T-cell (primary cell): Measurements from ENCODE around the gene GCLC. TPM values are rescaled to one million over a fixed set of nuclear protein-coding genes. Genes with fewer than 3 reads are reported as not detected.
"Not testable (repeated sequence)": the region's sequence is repeated elsewhere in the genome, so short reads cannot be mapped to it uniquely, and the experiment has no call there.

Experiments used
- ATAC-seq, 4 experiments: fragments of 200-7000 bp in 3 of 4; fragments of 150-1000 bp in 1 of 4; cut with Tn5 transposase; replicated peaks in 1 of 4; 1 replicate in 3 of 4; 2 replicates in 1 of 4; pipeline ENCODE4 v1.10.0; 2021; ENCODE audit warnings: moderate library complexity in 3 of 4, mild to moderate bottlenecking in 2 of 4, moderate number of reproducible peaks in 1 of 4
- CTCF ChIA-PET, 2 donors: fragments of 300-600 bp; sonication (Branson Sonifier 250); formaldehyde crosslinking; loops; one replicate each; lab custom pipeline; 2022; ENCODE audit warnings: antibody characterized with exemption in 2 of 2; lab: Charles Lee
- POLR2A ChIA-PET, 2 donors: fragments of 300-600 bp; sonication (Branson Sonifier 250); formaldehyde crosslinking; loops; one replicate each; lab custom pipeline; 2022; ENCODE audit warnings: antibody characterized with exemption in 2 of 2; lab: Charles Lee
- DNase-seq, 35 experiments: peaks; one replicate each; pipeline versions ENCODE4 v3.0.0 to v3.0.0-alpha.2; 2013 to 2023
- H3K27ac ChIP-seq: one replicate; pipeline ENCODE4 v1.5.1; 2013; ENCODE audit warnings: low read length
- H3K27me3 ChIP-seq, 2 experiments: replicated peaks in 1 of 2; 1 replicate in 1 of 2; 2 replicates in 1 of 2; pipeline versions ENCODE4 v1.6.1 to v1.7.0; 2013; ENCODE audit warnings: low read length in 1 of 2, mixed read lengths in 1 of 2; ENCODE audit not compliant: control insufficient read depth in 2 of 2, insufficient read depth in 2 of 2; ENCODE audit errors: extremely low read depth in 1 of 2
- H3K36me3 ChIP-seq, 2 donors: 1 replicate in 1 of 2; 2 replicates in 1 of 2; pipeline versions ENCODE4 v1.6.1 to v1.7.0; 2013; ENCODE audit warnings: low read length in 1 of 2; ENCODE audit not compliant: control insufficient read depth in 2 of 2, insufficient read depth in 1 of 2; ENCODE audit errors: extremely low read depth in 1 of 2
- H3K4me1 ChIP-seq, 2 experiments: 1 replicate in 1 of 2; 2 replicates in 1 of 2; pipeline versions ENCODE4 v1.6.1 to v1.7.0; 2013; ENCODE audit warnings: low read length in 2 of 2, mixed read lengths in 1 of 2; ENCODE audit not compliant: insufficient read depth in 2 of 2, control insufficient read depth in 1 of 2; ENCODE audit errors: extremely low read depth in 1 of 2
- H3K4me3 ChIP-seq, 2 donors: 1 replicate in 1 of 2; 2 replicates in 1 of 2; pipeline versions ENCODE4 v1.5.1 to v1.7.0; 2013; ENCODE audit warnings: mild to moderate bottlenecking in 2 of 2, low read length in 1 of 2, moderate library complexity in 1 of 2; ENCODE audit not compliant: control insufficient read depth in 1 of 2; ENCODE audit errors: extremely low read depth in 1 of 2
- H3K9me3 ChIP-seq: 2 replicates; pipeline ENCODE4 v1.7.0; 2013
- H3K27ac Mint-ChIP-seq, 2 donors: one replicate each; pipeline ENCODE4 v1.8.0; 2020 to 2021; ENCODE audit warnings: mild to moderate bottlenecking in 2 of 2, mixed read lengths in 2 of 2
- H3K27me3 Mint-ChIP-seq, 2 donors: one replicate each; pipeline ENCODE4 v1.8.0; 2021 to 2022; ENCODE audit warnings: mixed read lengths in 2 of 2
- H3K36me3 Mint-ChIP-seq: one replicate; pipeline ENCODE4 v1.8.0; 2021; ENCODE audit warnings: mixed read lengths
- H3K4me1 Mint-ChIP-seq, 3 donors: one replicate each; pipeline ENCODE4 v1.8.0; 2020 to 2022; ENCODE audit warnings: mixed read lengths in 3 of 3, mild to moderate bottlenecking in 1 of 3
- H3K4me3 Mint-ChIP-seq, 3 donors: one replicate each; pipeline ENCODE4 v1.8.0; 2020 to 2022; ENCODE audit warnings: mild to moderate bottlenecking in 3 of 3, mixed read lengths in 3 of 3, moderate library complexity in 3 of 3
- H3K9me3 Mint-ChIP-seq, 3 donors: one replicate each; pipeline ENCODE4 v1.8.0; 2020 to 2022; ENCODE audit warnings: mixed read lengths in 3 of 3
- WGBS: methylation state at CpG from one replicate; pipeline ENCODE4 v1.1.5; 2013; ENCODE audit warnings: missing lambda C conversion rate; ENCODE audit not compliant: insufficient coverage; 5-methylcytosine and 5-hydroxymethylcytosine counted together
- total RNA-seq, 35 experiments: library from RNA in 6 of 35; stranded (reverse) in 6 of 35; fragments of 120-200 nt in 1 of 35; gene quantifications; one replicate each; pipeline versions ENCODE4 v1.2.1 to v1.2.4 and lab custom pipeline; 2013 to 2026

The GCLC gene
- total RNA-seq, 5 donors from 2014 or later (not counting 1 experiment from before 2014, with no cell fraction given) = 25.2 to 38.2 (median 33.6) TPM

DNA sequence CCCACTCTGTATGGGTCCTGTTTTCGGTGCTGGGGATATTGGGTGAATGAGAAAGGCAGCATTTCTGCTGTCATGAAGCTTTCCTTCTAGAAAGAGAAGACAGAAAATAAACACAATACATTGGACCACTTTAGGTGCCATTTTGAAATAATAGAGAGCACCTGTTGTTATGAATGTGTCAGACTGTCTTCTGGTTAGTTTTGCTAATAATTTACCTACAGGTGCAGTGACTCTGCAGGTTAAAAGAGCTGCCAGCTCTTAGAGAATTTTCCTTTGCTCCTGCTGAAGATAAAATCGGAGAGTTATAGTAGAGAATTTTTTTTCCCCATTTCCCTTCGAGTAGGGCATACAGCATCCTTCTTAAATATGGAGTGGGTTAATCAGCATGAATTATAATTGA is 21.9 kb upstream of the GCLC start:
- Histone ChIP-seq H3K36me3 (no peaks in the 10 kb centered on the region), H3K4me1 (no peaks in the 10 kb centered on the region), H3K27me3 (no peaks in the 10 kb centered on the region), H3K4me3 (no peak overlapping the region), H3K27ac (no peak overlapping the region), H3K9me3 (no peaks in the 10 kb centered on the region)
- ATAC-seq (no peak), DNase-seq (no peak)
- Mint-ChIP-seq H3K36me3 (no peaks in the 10 kb centered on the region), H3K4me1 (no peaks in the 10 kb centered on the region), H3K27me3 (peaks cover 9 to 25% of the 10 kb centered on the region in 2 donors), H3K9me3 (no peaks in the 10 kb centered on the region), H3K4me3 (no peak overlapping the region), H3K27ac (no peak overlapping the region)
- ChIA-PET CTCF (interaction anchor here in 1 of 2 donors (0.7 kb wide), 1 partner anchor 23 kb away, joined by 3 read pairs; no protein-coding TSS in a partner anchor), POLR2A (interaction anchor here (0.6 kb wide), 2 partner anchors 329 to 1239 kb away, joined by 6 to 8 read pairs; no protein-coding TSS in a partner anchor)
- no CpG with 5 or more reads among the region's 3 CpGs for WGBS

GRCh38 chr6:53565886-53566285 is 21.0 kb upstream of the GCLC start:
- Histone ChIP-seq H3K4me1 (no peaks in the 10 kb centered on the region), H3K9me3 (no peaks in the 10 kb centered on the region), H3K27me3 (no peaks in the 10 kb centered on the region), H3K36me3 (no peaks in the 10 kb centered on the region), H3K27ac (no peak overlapping the region), H3K4me3 (no peak overlapping the region)
- ATAC-seq = no peak
- Mint-ChIP-seq H3K9me3 (no peaks in the 10 kb centered on the region), H3K4me1 (no peaks in the 10 kb centered on the region), H3K36me3 (no peaks in the 10 kb centered on the region), H3K27me3 (peaks cover 9 to 25% of the 10 kb centered on the region in 2 donors), H3K4me3 (no peak overlapping the region), H3K27ac (no peak overlapping the region)
- CTCF ChIA-PET = no interaction called here
- POLR2A ChIA-PET = no interaction called here
- DNase-seq = no peak
- 83% methylated on average over 2 of the region's 3 CpGs for WGBS

DNA sequence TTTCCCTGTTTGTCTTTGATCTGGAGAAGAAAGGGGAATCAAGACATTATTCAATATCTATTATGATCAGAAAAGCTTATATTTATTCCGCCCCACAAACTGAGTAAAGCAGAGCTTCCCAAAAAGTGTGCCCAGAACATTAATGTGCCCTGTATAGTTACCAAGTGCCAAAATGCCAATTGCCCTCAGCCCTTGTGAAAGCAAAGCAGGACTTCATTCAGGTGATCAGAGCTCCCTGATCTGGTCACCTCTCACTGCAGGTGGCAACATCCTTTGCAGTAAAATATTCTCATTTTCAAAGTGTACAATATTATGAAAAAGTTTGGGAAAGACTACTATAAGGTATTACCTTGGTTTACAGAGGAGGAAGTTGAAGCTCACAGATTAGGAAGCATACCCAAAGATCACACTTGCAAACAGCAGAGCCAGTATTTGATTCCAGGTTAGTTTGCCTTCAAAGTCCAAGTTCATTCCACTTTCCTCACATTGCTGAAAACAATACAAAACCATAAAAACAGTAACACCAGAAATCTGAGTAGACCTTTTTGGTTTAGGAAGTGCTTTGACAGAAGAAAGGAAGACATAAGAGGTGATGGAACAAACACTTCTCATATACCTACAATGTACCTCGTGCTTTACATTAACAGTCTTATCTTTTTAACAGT is 19.6 kb upstream of the GCLC start:
- ATAC-seq (no peak), DNase-seq (no peak)
- Histone ChIP-seq H3K36me3 (no peaks in the 10 kb centered on the region), H3K27me3 (no peaks in the 10 kb centered on the region), H3K27ac (no peak overlapping the region), H3K9me3 (no peaks in the 10 kb centered on the region), H3K4me3 (no peak overlapping the region), H3K4me1 (no peaks in the 10 kb centered on the region)
- ChIA-PET POLR2A (no interaction called here), CTCF (interaction anchor here in 1 of 2 donors (0.6 kb wide), 1 partner anchor 521 kb away, joined by 3 read pairs; no protein-coding TSS in a partner anchor)
- Mint-ChIP-seq H3K36me3 (peaks cover 3% of the 10 kb centered on the region), H3K4me3 (no peak overlapping the region), H3K27me3 (peaks cover 9 to 25% of the 10 kb centered on the region in 2 donors), H3K4me1 (no peaks in the 10 kb centered on the region), H3K27ac (no peak overlapping the region), H3K9me3 (peaks cover 0 to 4% (median 2%) of the 10 kb centered on the region in 3 donors)
- WGBS = 75% methylated on average over 1 of the region's 2 CpGs

DNA sequence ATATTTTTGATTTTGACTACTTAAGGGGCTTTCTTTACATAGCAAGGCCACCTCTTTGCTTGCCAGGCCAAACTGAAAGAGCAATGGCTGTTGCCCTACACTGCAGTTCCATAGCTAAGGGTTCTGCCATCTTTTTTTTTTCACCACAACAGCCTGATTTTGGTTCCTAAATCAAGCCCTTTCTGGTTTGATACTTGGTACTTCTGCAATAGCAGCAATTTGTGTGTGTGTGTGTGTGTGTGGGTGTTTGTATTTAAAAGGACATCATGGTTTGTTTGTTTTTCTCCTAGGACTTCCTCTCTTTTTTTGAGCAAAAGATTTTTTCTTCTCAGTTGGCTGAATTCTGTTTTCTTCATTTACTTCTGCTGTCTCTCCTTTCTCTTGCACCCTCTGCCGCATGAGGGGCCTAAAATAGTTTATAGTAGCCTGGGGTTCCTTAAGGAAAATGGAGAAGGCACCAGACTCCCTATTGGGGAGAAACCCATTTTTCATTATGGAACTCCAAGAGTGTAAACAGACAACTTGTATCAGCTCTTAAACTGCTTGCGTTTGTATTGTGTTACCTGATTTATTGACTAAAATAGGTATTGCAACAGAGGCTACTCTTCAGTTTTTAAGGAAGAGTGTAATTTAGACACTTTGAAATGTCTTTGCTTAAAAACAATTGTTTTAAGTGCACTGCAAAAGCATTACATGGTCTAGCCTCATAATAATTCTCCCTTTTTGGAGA is 12.2 kb upstream of the GCLC start:
- Histone ChIP-seq H3K36me3 (no peaks in the 10 kb centered on the region), H3K27me3 (no peaks in the 10 kb centered on the region), H3K27ac (no peak overlapping the region), H3K9me3 (no peaks in the 10 kb centered on the region), H3K4me3 (no peak overlapping the region), H3K4me1 (no peaks in the 10 kb centered on the region)
- ChIA-PET CTCF (no interaction called here), POLR2A (interaction anchor here in 1 of 2 donors (0.7 kb wide), 1 partner anchor 10 kb away, joined by 3 read pairs; no protein-coding TSS in a partner anchor)
- H3K36me3 Mint-ChIP-seq = peaks cover 3% of the 10 kb centered on the region
- no peaks in the 10 kb centered on the region for H3K4me1 Mint-ChIP-seq
- no CpG with 5 or more reads among the region's 2 CpGs for WGBS
- no peak overlapping the region for H3K4me3 Mint-ChIP-seq
- ATAC-seq (no peak), DNase-seq (no peak)
- H3K9me3 Mint-ChIP-seq = peaks cover 0 to 4% (median 2%) of the 10 kb centered on the region in 3 donors
- H3K27ac Mint-ChIP-seq = no peak overlapping the region
- H3K27me3 Mint-ChIP-seq = peaks cover 0 to 3% of the 10 kb centered on the region in 2 donors

DNA sequence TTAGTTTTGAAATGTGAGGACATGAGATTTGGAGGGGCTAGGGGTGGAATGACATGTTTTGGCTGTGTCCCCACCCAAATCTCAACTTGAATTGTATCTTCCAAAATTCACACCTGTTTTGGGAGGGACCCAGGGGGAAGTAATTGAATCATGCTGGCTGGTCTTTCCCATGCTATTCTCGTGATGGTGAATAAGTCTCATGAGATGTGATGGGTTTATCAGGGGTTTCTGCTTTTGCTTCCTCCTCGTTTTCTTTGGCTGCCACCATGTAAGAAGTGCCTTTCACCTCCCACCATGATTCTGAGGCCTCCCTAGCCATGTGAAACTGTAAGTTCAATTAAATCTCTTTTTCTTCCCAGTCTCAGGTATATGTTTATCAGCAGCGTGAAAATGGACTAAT is 8.7 kb upstream of the GCLC start:
- H3K27ac Mint-ChIP-seq, H3K36me3 ChIP-seq, H3K27me3 Mint-ChIP-seq, H3K4me1 Mint-ChIP-seq, DNase-seq, H3K9me3 ChIP-seq, POLR2A ChIA-PET, H3K4me1 ChIP-seq, H3K4me3 Mint-ChIP-seq, H3K9me3 Mint-ChIP-seq, H3K27ac ChIP-seq, H3K4me3 ChIP-seq, ATAC-seq, H3K27me3 ChIP-seq, H3K36me3 Mint-ChIP-seq: not testable (repeated sequence)
- CTCF ChIA-PET = interaction anchor here in 1 of 2 donors (0.6 kb wide), 1 partner anchor 380 kb away, joined by 3 read pairs; no protein-coding TSS in a partner anchor
- WGBS = 40% methylated on average over 1 of the region's 3 CpGs

DNA sequence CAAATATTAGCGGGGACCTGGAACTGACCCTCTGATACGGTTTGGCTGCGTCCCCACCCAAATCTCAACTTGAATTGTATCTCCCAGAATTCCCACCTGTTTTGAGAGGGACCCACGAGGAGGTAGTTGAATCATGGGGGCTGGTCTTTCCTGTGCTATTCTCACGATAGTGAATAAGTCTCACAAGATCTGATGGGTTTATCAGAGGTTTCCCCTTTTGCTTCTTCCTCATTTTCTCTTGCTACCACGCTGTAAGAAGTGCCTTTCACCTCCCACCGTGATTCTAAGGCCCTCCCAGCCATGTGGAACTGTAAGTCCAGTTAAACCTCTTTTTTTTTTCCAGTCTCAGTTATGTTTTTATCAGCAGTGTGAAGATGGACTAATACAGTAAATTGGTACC is 6.8 kb upstream of the GCLC start:
- H3K27ac ChIP-seq, H3K36me3 Mint-ChIP-seq, H3K27me3 Mint-ChIP-seq, DNase-seq, CTCF ChIA-PET, H3K27ac Mint-ChIP-seq, H3K4me3 Mint-ChIP-seq, POLR2A ChIA-PET, H3K36me3 ChIP-seq, ATAC-seq, H3K27me3 ChIP-seq, H3K9me3 Mint-ChIP-seq, H3K4me3 ChIP-seq, H3K9me3 ChIP-seq: not testable (repeated sequence)
- peaks cover 9 to 15% of the 10 kb centered on the region in 2 experiments for H3K4me1 ChIP-seq
- H3K4me1 Mint-ChIP-seq = peaks cover 13 to 17% (median 17%) of the 10 kb centered on the region in 3 donors
- WGBS = no CpG with 5 or more reads among the region's 7 CpGs
